GM12891 (cell line): ENCODE results near the gene CCDC80.

ENCODE experiments used
- POLR2AphosphoS5 ChIP-seq: IDR thresholded peaks from 2 replicates; pipeline ENCODE4 v1.6.1; 2011; ENCODE audit warnings: low read depth, low read length, control low read depth
- TAF1 ChIP-seq: IDR thresholded peaks from 2 replicates; pipeline ENCODE4 v1.6.1; 2011; ENCODE audit warnings: low read depth, low read length, control low read depth

- TF ChIP-seq TAF1 (no peak), POLR2AphosphoS5 (no peak)
Measured at GRCh38 chr3:112587336-112587735, 53.6 kb downstream of the CCDC80 start.
